GM23338 (cell line): Measurements from ENCODE around the gene BTBD16. TPM values are rescaled to one million over a fixed set of nuclear protein-coding genes. Genes with fewer than 3 reads are reported as not detected.

Experiments used
- ATAC-seq: fragments of 200-7000 bp; cut with Tn5 transposase; 3 replicates; pipeline ENCODE4 v1.9.1; 2020
- DNase-seq: peaks from one replicate; pipeline ENCODE4 v3.0.0-alpha.2; 2015; ENCODE audit warnings: low spot score
- H2AFZ ChIP-seq: fragments of 200-600 bp; sonication (generic); 2 replicates; pipeline ENCODE4 v1.8.0; 2016; ENCODE audit warnings: antibody characterized with exemption, mild to moderate bottlenecking, moderate library complexity
- H3F3A ChIP-seq: fragments of 200-600 bp; sonication (generic); replicated peaks from 2 replicates; pipeline ENCODE4 v1.8.0; 2017; ENCODE audit warnings: antibody characterized with exemption, mixed run types, low read depth
- H3K27ac ChIP-seq: fragments of 200-600 bp; sonication (generic); 2 replicates; pipeline ENCODE4 v1.6.1; 2016; ENCODE audit warnings: low read depth
- H3K27me3 ChIP-seq: fragments of 200-600 bp; sonication (generic); 2 replicates; pipeline ENCODE4 v1.8.0; 2016; ENCODE audit warnings: mild to moderate bottlenecking, mixed run types, moderate library complexity; ENCODE audit not compliant: insufficient read depth
- H3K36me3 ChIP-seq: fragments of 200-600 bp; sonication (generic); 2 replicates; pipeline ENCODE4 v1.8.0; 2016; ENCODE audit warnings: mild to moderate bottlenecking; ENCODE audit not compliant: insufficient read depth
- H3K4me1 ChIP-seq: fragments of 200-600 bp; sonication (generic); 2 replicates; pipeline ENCODE4 v1.8.0; 2016; ENCODE audit warnings: mild to moderate bottlenecking, moderate library complexity; ENCODE audit not compliant: insufficient read depth
- H3K4me2 ChIP-seq: fragments of 200-600 bp; sonication (generic); 2 replicates; pipeline ENCODE4 v1.7.1; 2017; ENCODE audit warnings: mixed run types
- H3K4me3 ChIP-seq: fragments of 200-600 bp; sonication (generic); 2 replicates; pipeline ENCODE4 v1.6.1; 2016; ENCODE audit warnings: mixed run types
- H3K79me2 ChIP-seq: fragments of 200-600 bp; sonication (generic); replicated peaks from 2 replicates; pipeline ENCODE4 v1.8.0; 2017; ENCODE audit warnings: mild to moderate bottlenecking; ENCODE audit not compliant: insufficient read depth
- H3K9me2 ChIP-seq: fragments of 200-600 bp; sonication (generic); 2 replicates; pipeline ENCODE4 v1.8.0; 2017; ENCODE audit not compliant: insufficient read depth
- H4K20me1 ChIP-seq: fragments of 200-600 bp; sonication (generic); replicated peaks from 2 replicates; pipeline ENCODE4 v1.8.0; 2017; ENCODE audit warnings: mild to moderate bottlenecking; ENCODE audit not compliant: insufficient read depth
- H3K27ac Mint-ChIP-seq: 2 replicates; pipeline ENCODE4 v1.8.0; 2020; ENCODE audit warnings: inconsistent platforms, mild to moderate bottlenecking, moderate library complexity, mixed read lengths
- H3K27me3 Mint-ChIP-seq: 3 replicates; pipeline ENCODE4 v1.8.0; 2022; ENCODE audit warnings: low read depth, mild to moderate bottlenecking, moderate library complexity, mixed read lengths, inconsistent platforms; ENCODE audit not compliant: insufficient read depth, poor library complexity
- H3K36me3 Mint-ChIP-seq: 3 replicates; pipeline ENCODE4 v1.8.0; 2021; ENCODE audit warnings: low read depth, mild to moderate bottlenecking, inconsistent platforms, moderate library complexity, mixed read lengths
- H3K4me1 Mint-ChIP-seq: 3 replicates; pipeline ENCODE4 v1.8.0; 2020; ENCODE audit warnings: mild to moderate bottlenecking, inconsistent platforms, mixed read lengths
- H3K4me3 Mint-ChIP-seq: 3 replicates; pipeline ENCODE4 v1.8.0; 2021; ENCODE audit warnings: moderate library complexity, mild to moderate bottlenecking, inconsistent platforms, mixed read lengths
- H3K9me3 Mint-ChIP-seq: 3 replicates; pipeline ENCODE4 v1.8.0; 2020; ENCODE audit warnings: moderate library complexity, mild to moderate bottlenecking, inconsistent platforms, mixed read lengths
- CREB1 ChIP-seq: fragments of 250-450 bp; sonication (Bioruptor Pico); IDR thresholded peaks from 2 replicates; pipeline ENCODE4 v1.5.0; 2020; ENCODE audit warnings: low read depth, mild to moderate bottlenecking, moderate library complexity
- CTCF ChIP-seq, 2 experiments: fragments of 200-600 bp in 1 of 2; sonication (generic) in 1 of 2; conservative IDR thresholded peaks; 2 replicates each; pipeline versions ENCODE4 v1.5.1 to v1.6.1; 2016 to 2017; ENCODE audit warnings: antibody characterized with exemption in 2 of 2, low read depth in 2 of 2, mild to moderate bottlenecking in 2 of 2, moderate library complexity in 1 of 2
- ETS1 ChIP-seq: IDR thresholded peaks from 2 replicates; pipeline ENCODE4 v1.6.1; 2016; ENCODE audit warnings: antibody characterized with exemption
- EZH2 ChIP-seq: fragments of 200-600 bp; sonication (generic); IDR thresholded peaks from one replicate; pipeline ENCODE4 v1.8.0; 2017; ENCODE audit warnings: antibody characterized with exemption, mild to moderate bottlenecking, low read depth; ENCODE audit not compliant: unreplicated experiment
- EZH2phosphoT487 ChIP-seq: fragments of 200-600 bp; sonication (generic); IDR thresholded peaks from one replicate; pipeline ENCODE4 v1.8.1; 2018; ENCODE audit warnings: antibody characterized with exemption; ENCODE audit not compliant: unreplicated experiment
- JUNB ChIP-seq: IDR thresholded peaks from one replicate; pipeline ENCODE4 v1.6.1; 2016; ENCODE audit warnings: antibody characterized with exemption; ENCODE audit not compliant: unreplicated experiment
- NANOG ChIP-seq: IDR thresholded peaks from 2 replicates; pipeline ENCODE4 v1.6.1; 2016; ENCODE audit warnings: antibody characterized with exemption, borderline replicate concordance
- POLR2AphosphoS5 ChIP-seq: IDR thresholded peaks from 2 replicates; pipeline ENCODE4 v1.6.1; 2016; ENCODE audit warnings: antibody characterized with exemption, low read depth
- REST ChIP-seq: IDR thresholded peaks from one replicate; pipeline ENCODE4 v1.6.1; 2018; ENCODE audit warnings: antibody characterized with exemption; ENCODE audit not compliant: unreplicated experiment
- STAT1 ChIP-seq: IDR thresholded peaks from one replicate; pipeline ENCODE4 v1.6.1; 2016; ENCODE audit warnings: antibody characterized with exemption; ENCODE audit not compliant: unreplicated experiment
- ZNF114 ChIP-seq: fragments of 250-450 bp; sonication (Bioruptor Pico); IDR thresholded peaks from 2 replicates; pipeline ENCODE4 v1.5.0; 2020; ENCODE audit warnings: mild to moderate bottlenecking, moderate library complexity
- ZNF331 ChIP-seq: fragments of 250-450 bp; sonication (Bioruptor Pico); IDR thresholded peaks from 2 replicates; pipeline ENCODE4 v1.5.0; 2020; ENCODE audit warnings: low read depth, mild to moderate bottlenecking, moderate library complexity
- ZNF462 ChIP-seq: fragments of 250-450 bp; sonication (Bioruptor Pico); IDR thresholded peaks from 2 replicates; pipeline ENCODE4 v1.5.0; 2020; ENCODE audit warnings: mild to moderate bottlenecking, moderate library complexity
- polyA plus RNA-seq: library from polyadenylated mRNA; unstranded; fragments of >200 nt; fragmentation: Nextera tagmentation; extraction: Ambion mirVana; gene quantifications from 2 replicates; pipeline ENCODE4 v1.2.1, GENCODE V29; 2016
- total RNA-seq: library from RNA; depleted of rRNA; stranded (reverse); fragments of >200 nt; shearing (Covaris generic); gene quantifications from 2 replicates; pipeline ENCODE4 v1.2.3, GENCODE V29; 2014

The BTBD16 gene
- total and polyA plus RNA-seq, 2 experiments from 2014 or later: not detected

- H3K9me3 Mint-ChIP-seq: no peaks in the 10 kb centered on the region; the same call in 2 of the 3 replicates
- Histone ChIP-seq H3K4me1 (peaks cover 7% of the 10 kb centered on the region), H4K20me1 (no peaks in the 10 kb centered on the region), H3K9me2 (0 out of 2 replicates have a peak, but pooled peaks cover 6% of the 10 kb centered on the region), H3K4me3 (no peak overlapping the region), H3K4me2 (no peak overlapping the region), H3K27ac (no peak overlapping the region), H2AFZ (no peak overlapping the region), H3F3A (no peaks in the 10 kb centered on the region), H3K27me3 (no peaks in the 10 kb centered on the region), H3K79me2 (no peaks in the 10 kb centered on the region), H3K36me3 (no peaks in the 10 kb centered on the region)
- no peak for ATAC-seq
- peaks cover 16% of the 10 kb centered on the region for H3K4me1 Mint-ChIP-seq
- no peaks in the 10 kb centered on the region for H3K36me3 Mint-ChIP-seq
- no peak overlapping the region for H3K27ac Mint-ChIP-seq
- H3K27me3 Mint-ChIP-seq: peaks cover 4% of the 10 kb centered on the region
- no peak for DNase-seq
- H3K4me3 Mint-ChIP-seq: no peak overlapping the region
- TF ChIP-seq CREB1 (CRISPR knock-in tag): no peak
- TF ChIP-seq ZNF114 (CRISPR knock-in tag): no peak
- no peak for TF ChIP-seq EZH2phosphoT487
- TF ChIP-seq NANOG: no peak
- no peak for TF ChIP-seq ZNF331 (CRISPR knock-in tag)
- no peak for TF ChIP-seq ETS1
- no peak for TF ChIP-seq STAT1
- TF ChIP-seq POLR2AphosphoS5: no peak
- no peak for TF ChIP-seq JUNB
- TF ChIP-seq EZH2: no peak
- no peak for TF ChIP-seq ZNF462
- no peak for TF ChIP-seq REST
- TF ChIP-seq CTCF (conservative IDR thresholded peaks at IDR 0.05; ENCODE audit: low read depth in 2 of 2): no peak
These were observed 57.6 kb downstream of the BTBD16 start for GRCh38 chr10:122328676-122329075.
